OCI-LY7 (cell line): ENCODE results near the gene ZNF205.

Source experiments
- CTCF ChIP-seq: fragments of 200-600 bp; sonication (generic); conservative IDR thresholded peaks from 2 replicates; pipeline ENCODE4 v1.5.1; 2014; ENCODE audit warnings: mild to moderate bottlenecking, antibody characterized with exemption, low read length, moderate library complexity, mixed read lengths
- EZH2phosphoT487 ChIP-seq: fragments of 200-600 bp; sonication (generic); IDR thresholded peaks from 2 replicates; pipeline ENCODE4 v1.6.1; 2018; ENCODE audit warnings: low read depth, borderline replicate concordance, mild to moderate bottlenecking, mixed run types, antibody characterized with exemption, low read length, moderate library complexity, mixed read lengths

GRCh38 chr16:3152027-3152276, 39.6 kb downstream of the ZNF205 start:
- TF ChIP-seq CTCF (no peak), EZH2phosphoT487 (no peak)
